Esophagus (tissue), 2 donors: ENCODE results near the gene GMPR2. TPM values are rescaled to one million over a fixed set of nuclear protein-coding genes. Genes with fewer than 3 reads are reported as not detected.
A peak's percentile ranks its signal among the peaks of the same experiment; 100 is the strongest.
"Not testable (repeated sequence)": the region's sequence is repeated elsewhere in the genome, so short reads cannot be mapped to it uniquely, and the experiment has no call there.

Source experiments
- H3K27ac ChIP-seq, 2 donors: one replicate each; pipeline ENCODE4 v1.5.1; 2013; ENCODE audit warnings: low read depth in 2 of 2, mild to moderate bottlenecking in 2 of 2, inconsistent platforms in 1 of 2, low read length in 1 of 2, moderate library complexity in 1 of 2
- H3K27me3 ChIP-seq, 2 donors: one replicate each; pipeline ENCODE4 v1.6.1; 2013; ENCODE audit warnings: low read length in 2 of 2, control low read depth in 1 of 2, mild to moderate bottlenecking in 1 of 2; ENCODE audit not compliant: insufficient read depth in 2 of 2, control insufficient read depth in 1 of 2
- H3K36me3 ChIP-seq, 2 donors: one replicate each; pipeline ENCODE4 v1.6.1; 2013; ENCODE audit warnings: low read length in 1 of 2; ENCODE audit not compliant: control insufficient read depth in 2 of 2, insufficient read depth in 2 of 2
- H3K4me1 ChIP-seq, 2 donors: one replicate each; pipeline ENCODE4 v1.6.1; 2013; ENCODE audit warnings: low read length in 1 of 2; ENCODE audit not compliant: control insufficient read depth in 2 of 2, insufficient read depth in 2 of 2
- H3K4me3 ChIP-seq, 2 donors: one replicate each; pipeline ENCODE4 v1.5.1; 2013; ENCODE audit warnings: low read length in 2 of 2, mild to moderate bottlenecking in 2 of 2, low read depth in 1 of 2, moderate library complexity in 1 of 2
- H3K9me3 ChIP-seq, 2 donors: one replicate each; pipeline ENCODE4 v1.6.1; 2013; ENCODE audit warnings: mild to moderate bottlenecking in 2 of 2, low read depth in 1 of 2, low read length in 1 of 2, moderate library complexity in 1 of 2; ENCODE audit not compliant: control insufficient read depth in 2 of 2, insufficient read depth in 1 of 2
- WGBS, 2 donors: extraction: QIAGEN DNeasy Blood & Tissue Kit; methylation state at CpG; one replicate each; pipeline ENCODE4 v1.1.7; 2013; 5-methylcytosine and 5-hydroxymethylcytosine counted together
- polyA plus RNA-seq, 2 donors: library from polyadenylated mRNA; stranded (reverse); fragments of 200-250 nt; gene quantifications; one replicate each; pipeline ENCODE4 v1.2.3, GENCODE V29; 2013
- donor health status: healthy with polysubstance abuse.
- donor health status: Bipolar disorder and iron deficiency.

The GMPR2 gene
- polyA plus RNA-seq, 2 donors: 24.5 to 35.0 TPM

DNA sequence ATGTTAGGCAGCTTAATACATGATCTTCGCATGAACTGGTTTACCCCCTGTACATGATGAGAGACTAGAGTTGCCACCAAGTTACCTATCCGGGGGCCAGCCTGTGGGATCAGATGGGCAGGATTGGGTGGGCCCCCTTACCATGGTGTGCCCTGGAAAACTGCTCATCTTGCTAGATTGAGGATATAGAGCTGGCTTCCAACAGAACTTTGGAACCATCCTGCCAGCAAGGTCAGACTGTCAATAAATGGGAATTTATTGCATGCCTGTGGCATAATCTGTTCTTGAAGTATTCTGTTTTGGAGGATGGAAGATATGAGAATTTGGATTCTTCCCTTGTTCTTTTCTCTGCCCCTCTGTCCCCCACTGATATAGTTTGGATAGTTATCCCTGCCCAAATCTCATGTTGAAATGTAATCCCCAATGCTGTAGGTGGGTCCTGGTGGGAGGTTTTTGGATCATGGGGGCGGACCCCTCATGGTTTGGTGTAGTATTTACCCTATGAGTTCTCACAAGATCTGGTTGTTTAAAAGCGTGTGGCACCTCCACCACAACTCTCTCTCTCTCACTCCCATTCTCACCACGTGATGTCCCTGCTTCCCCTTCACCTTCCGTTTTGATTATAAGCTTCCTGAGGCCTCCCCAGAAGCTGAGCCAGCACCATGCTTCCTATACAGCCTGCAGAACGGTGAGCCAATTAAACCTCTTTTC lies 33.8 kb upstream of the GMPR2 start:
- 84 to 86% methylated on average over 7 of the region's 7 CpGs for WGBS, 2 donors
- Histone ChIP-seq H3K4me1 (peaks cover 0 to 3% of the 10 kb centered on the region in 2 donors), H3K27ac (no peak overlapping the region), H3K9me3 (no peaks in the 10 kb centered on the region), H3K36me3 (no peaks in the 10 kb centered on the region), H3K4me3 (no peak overlapping the region), H3K27me3 (no peaks in the 10 kb centered on the region)

DNA sequence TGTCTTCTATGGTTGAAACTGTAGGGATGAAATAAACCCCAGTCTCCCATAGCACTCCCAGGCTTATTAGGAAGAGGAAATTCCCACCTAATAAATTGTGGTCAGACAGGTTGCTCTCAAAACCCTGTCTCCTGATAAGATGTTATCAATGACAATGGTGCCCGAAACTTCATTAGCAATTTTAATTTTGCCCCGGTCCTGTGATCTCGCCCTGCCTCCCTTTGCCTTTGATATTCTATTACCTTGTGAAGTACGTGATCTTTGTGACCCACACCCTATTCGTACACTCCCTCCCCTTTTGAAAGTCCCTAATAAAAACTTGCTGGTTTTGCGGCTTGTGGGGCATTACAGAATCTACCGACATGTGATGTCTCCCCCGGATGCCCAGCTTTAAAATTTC lies 30.2 kb upstream of the GMPR2 start:
- not testable (repeated sequence) for H3K27me3 ChIP-seq, H3K27ac ChIP-seq, H3K4me1 ChIP-seq, H3K4me3 ChIP-seq, H3K9me3 ChIP-seq, H3K36me3 ChIP-seq
- WGBS, 2 donors: 91 to 94% methylated on average over 8 of the region's 8 CpGs

DNA sequence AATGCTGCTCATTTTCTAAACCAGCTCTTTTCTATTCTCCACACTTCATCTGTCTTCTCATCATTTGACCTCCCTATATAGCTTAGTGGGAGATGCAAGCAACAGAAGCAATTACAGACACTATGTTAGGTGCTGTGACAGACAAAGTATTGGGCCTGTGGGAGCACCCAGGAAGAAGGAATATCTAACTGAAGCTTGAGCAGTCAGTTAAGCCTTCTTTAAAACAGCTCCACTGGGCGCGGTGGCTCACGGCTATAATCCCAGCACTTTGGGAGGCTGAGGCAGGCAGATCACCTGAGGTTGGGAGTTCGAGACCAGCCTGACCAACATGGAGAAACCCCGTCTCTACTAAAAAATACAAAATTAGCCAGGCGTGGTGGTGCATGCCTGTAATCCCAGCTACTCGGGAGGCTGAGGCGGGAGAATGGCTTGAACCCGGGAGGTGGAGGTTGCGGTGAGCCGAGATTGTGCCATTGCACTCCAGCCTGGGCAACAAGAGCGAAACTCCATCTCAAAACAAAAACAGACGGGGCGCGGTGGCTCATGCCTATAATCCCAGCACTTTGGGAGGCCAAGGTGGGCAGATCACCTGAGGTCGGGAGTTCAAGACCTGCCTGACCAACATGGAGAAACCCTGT lies 29.4 kb upstream of the GMPR2 start:
- not testable (repeated sequence) for H3K36me3 ChIP-seq, H3K9me3 ChIP-seq, H3K4me1 ChIP-seq, H3K27ac ChIP-seq, H3K4me3 ChIP-seq, H3K27me3 ChIP-seq
- 96 to 97% methylated on average over 16 of the region's 16 CpGs for WGBS, 2 donors

DNA sequence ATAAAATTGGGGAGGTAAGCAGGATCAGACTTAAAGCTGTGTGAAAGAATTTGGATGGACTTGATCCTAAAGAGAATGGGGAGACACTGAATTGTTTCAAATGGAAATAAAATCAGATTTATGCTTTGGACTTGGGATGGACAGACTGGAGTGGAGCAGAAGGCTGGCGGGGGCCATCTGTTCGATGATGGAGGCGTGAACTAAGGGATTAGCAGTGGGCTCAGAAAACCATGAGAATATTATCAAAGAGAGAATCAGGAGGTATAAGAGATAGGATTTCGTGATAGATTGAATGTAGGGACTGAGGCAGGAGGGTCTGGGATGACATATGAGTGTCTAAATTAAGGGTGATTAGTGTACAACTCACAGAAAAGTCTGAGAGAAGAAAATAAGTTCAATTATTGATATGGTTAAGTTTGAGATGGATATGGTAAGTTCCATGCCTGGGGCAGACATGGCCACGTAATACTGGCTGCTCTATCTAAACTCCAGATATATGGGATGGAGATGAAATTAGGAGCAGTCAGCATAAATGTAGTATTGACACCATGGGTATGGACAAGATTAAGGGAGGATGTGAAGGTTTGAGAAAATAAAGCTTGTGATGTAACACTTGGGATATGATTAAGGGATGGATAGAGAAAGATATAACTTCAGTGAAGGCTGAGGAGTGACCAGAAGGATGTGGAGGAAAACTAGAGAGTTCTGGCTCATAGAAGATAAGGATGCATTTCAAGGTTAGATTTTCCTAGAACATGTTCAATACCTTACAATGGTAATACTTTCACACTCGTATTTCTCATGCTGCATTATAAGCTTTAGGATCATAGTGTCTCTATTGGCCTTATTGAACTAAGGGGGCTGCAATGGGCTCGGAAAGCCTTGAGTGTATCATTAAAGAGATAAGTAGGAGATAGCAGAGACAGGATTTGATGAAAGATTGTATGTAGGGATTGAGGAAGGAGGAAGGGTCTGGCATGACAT lies 28.3 kb upstream of the GMPR2 start:
- Histone ChIP-seq H3K27ac (no peak overlapping the region), H3K4me1 (no peaks in the 10 kb centered on the region), H3K36me3 (peaks cover 9 to 14% of the 10 kb centered on the region in 2 donors), H3K27me3 (no peaks in the 10 kb centered on the region), H3K4me3 (no peak overlapping the region), H3K9me3 (no peaks in the 10 kb centered on the region)
- WGBS, 2 donors: 90 to 95% methylated on average over 7 of the region's 7 CpGs

DNA sequence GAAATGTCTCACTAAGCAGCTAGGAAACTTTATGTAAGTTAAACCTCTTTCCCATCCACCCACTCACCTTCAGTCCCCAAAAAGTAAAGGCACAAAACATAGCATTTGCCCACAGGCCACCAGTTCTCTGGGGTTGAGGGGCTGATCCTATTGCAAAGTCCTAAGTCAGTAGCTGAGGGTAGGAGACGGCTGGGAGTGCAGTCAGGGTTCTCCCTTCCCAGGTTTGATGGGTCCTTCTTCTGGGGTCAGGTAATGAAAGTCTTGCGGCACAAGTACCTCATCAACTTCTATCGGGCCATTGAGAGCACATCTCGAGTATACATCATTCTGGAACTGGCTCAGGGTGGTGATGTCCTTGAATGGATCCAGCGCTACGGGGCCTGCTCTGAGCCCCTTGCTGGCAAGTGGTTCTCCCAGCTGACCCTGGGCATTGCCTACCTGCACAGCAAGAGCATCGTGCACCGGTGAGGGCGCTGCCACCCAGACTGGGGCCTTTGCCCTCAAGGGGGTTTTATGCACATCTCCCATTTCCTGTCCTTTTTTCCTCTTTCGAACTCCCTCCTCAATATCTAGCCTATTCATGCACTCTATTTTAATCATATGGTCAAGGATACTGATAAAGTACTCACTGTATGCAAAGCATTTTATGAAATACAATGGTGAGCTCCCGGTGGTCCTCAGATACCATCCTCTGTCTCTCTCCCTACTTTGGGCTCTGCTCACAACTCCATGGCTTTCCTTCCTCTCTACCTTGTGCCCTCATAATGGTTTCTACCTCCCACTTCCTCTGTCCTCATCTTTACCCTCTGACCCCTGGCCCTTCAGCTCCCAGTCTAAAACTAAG lies 26.2 kb upstream of the GMPR2 start:
- Histone ChIP-seq H3K9me3 (no peaks in the 10 kb centered on the region), H3K27me3 (no peaks in the 10 kb centered on the region), H3K4me3 (no peak overlapping the region), H3K27ac (no peak overlapping the region), H3K36me3 (peaks cover 23 to 25% of the 10 kb centered on the region in 2 donors), H3K4me1 (no peaks in the 10 kb centered on the region)
- WGBS, 2 donors: 97% methylated on average over 11 of the region's 11 CpGs

DNA sequence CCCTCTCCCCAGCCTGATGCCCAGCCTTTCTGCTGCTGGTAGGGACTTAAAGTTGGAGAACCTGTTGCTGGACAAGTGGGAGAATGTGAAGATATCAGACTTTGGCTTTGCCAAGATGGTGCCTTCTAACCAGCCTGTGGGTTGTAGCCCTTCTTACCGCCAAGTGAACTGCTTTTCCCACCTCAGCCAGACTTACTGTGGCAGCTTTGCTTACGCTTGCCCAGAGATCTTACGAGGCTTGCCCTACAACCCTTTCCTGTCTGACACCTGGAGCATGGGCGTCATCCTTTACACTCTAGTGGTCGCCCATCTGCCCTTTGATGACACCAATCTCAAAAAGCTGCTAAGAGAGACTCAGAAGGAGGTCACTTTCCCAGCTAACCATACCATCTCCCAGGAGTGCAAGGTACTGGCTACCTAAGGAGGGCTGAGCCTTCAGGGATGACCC lies 25.6 kb upstream of the GMPR2 start:
- WGBS, 2 donors: 92 to 93% methylated on average over 5 of the region's 5 CpGs
- Histone ChIP-seq H3K36me3 (peaks cover 23 to 26% of the 10 kb centered on the region in 2 donors), H3K4me3 (no peak overlapping the region), H3K4me1 (no peaks in the 10 kb centered on the region), H3K27me3 (no peaks in the 10 kb centered on the region), H3K9me3 (no peaks in the 10 kb centered on the region), H3K27ac (no peak overlapping the region)

DNA sequence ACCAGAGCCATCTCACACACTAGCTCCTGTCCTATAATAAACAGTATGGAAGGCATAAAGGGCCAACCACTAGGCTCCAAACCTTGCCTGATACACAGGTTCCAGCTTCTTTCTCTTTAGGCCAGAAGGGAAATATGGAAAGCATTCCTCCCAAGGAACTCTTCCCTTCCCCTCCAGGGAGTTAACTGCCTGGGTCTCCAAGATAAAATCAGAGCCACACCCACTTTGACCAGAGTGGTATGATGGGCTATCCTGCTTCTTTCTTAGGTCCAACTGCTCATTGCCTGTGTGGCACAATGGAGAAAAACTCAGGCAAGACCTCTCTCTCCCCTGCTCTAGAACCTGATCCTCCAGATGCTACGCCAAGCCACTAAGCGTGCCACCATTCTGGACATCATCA lies 25.1 kb upstream of the GMPR2 start:
- H3K4me1 ChIP-seq: no peaks in the 10 kb centered on the region
- H3K27ac ChIP-seq: no peak overlapping the region
- H3K27me3 ChIP-seq: no peaks in the 10 kb centered on the region
- WGBS, 2 donors: 99 to 100% methylated on average over 2 of the region's 2 CpGs
- peaks cover 23 to 26% of the 10 kb centered on the region in 2 donors for H3K36me3 ChIP-seq
- no peaks in the 10 kb centered on the region for H3K9me3 ChIP-seq
- no peak overlapping the region for H3K4me3 ChIP-seq

DNA sequence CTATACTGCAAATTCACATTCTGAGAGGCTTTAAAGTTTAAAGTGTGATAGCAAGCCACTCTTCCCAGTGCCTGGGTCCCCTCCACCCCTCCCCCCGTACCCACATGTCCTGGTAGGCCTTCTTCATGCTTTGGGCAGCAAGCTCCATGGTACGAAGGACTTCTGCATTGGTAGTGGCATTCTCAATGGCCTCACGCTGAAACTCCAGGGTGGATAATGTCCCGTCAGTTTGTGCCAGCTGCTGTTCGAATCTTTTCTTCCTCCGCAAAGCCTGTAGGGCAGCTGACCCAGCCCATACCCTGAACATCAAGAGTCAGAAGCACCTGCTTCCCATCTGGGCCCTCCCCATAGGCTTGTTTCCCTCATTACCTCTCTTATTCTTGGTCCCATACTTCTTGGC lies 21.4 kb upstream of the GMPR2 start:
- 89 to 93% methylated on average over 6 of the region's 6 CpGs for WGBS, 2 donors

More for the DNA sequence above, 21.4 kb upstream of the GMPR2 start:
- Histone ChIP-seq H3K4me1 (no peaks in the 10 kb centered on the region), H3K4me3 (no peak overlapping the region), H3K27me3 (no peaks in the 10 kb centered on the region), H3K36me3 (peaks cover 23 to 24% of the 10 kb centered on the region in 2 donors), H3K9me3 (no peaks in the 10 kb centered on the region), H3K27ac (peak overlapping the region in 1 of 2 donors; percentile 10)
